NOMO-1 treated with DMSO at 0.1 percent for 48 hours (cell line): Measurements from ENCODE around the gene SEZ6.

ENCODE experiments used
- DNase-seq: peaks from one replicate; lab custom pipeline; 2025; ENCODE audit not compliant: unreplicated experiment; lab: John Stamatoyannopoulos, UW

The SEZ6 gene

DNA sequence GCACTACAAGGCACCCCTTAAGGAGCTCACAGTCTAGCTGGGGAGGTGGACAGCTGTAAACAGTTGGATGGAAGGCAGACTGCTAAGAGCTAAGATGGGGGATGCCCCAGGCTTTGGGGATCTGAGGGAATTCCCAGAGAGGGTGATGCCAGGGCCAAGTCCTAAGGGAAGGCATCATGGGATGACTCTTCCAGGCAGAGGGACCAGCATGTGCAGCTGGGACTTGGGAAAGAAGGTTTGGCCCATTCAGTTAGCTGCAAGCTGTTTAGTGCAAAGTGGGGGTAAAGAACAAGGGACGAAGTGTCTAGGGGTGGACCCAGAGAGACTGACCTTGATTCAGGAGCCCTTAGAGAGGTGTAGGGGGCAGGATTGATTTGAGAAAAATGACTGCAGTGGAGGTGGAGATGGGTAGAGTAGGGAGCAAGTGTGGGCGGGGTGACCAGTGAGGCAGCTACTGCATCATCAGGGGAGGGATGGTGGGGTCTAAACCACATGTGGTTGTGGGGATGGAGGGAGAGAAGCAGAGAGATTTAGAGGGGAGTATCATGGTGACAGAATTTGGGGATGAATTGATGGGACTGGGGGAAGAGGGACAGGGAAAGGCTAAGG lies 27.4 kb downstream of the SEZ6 start:
- no peak for DNase-seq

DNA sequence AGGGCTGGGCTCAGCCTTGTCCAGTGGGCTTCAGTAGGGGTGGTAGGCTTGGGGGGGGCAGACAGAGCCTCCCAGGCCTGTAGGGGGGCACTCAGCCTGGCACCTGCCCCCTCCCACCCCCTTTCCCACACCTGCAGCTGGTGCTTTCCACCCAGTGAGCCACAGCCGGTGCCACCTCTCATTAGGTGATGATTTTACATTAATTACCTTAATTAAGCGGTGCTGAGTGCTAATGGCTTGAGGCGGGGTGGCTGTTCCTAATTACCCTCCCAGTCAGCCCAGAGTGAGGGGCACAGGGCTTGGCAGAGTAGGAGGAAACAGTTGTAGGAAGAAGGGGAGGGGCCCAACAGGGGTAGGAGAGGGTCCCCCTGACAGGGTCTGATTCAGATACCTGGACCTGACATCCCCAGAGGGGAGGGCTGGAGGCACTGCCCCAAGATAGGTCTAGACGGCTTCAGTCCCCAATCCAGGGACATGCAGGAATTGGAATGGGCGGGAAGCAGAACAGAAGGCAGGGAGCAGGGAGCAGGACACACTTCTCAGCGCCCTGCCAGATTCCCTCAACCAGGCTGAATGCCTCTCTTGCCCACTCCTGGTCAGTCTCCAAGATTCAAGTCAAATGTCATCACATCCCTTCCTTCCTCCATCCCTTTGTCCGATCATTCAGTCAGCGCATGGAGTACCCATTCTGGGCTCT lies 28.0 kb downstream of the SEZ6 start:
- DNase-seq: no peak

DNA sequence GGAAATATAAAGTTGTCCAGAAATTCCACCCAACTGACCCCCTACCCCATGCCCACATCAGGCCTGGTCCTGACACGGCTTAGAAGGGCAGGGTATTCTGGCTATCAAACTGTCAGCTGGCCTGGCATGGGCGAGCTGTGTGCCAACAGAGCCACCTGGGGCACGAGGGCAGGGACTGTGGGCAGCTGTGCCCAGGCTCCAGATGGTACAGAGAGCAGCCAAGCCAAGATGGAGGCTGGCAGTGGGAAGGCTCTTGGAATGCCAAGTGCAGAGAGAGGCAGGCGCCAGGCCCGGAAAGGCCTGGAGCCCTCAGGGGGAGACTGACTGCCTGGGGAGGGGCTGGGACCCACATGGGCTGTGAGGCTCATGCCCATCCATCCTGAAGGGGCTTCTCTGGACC lies 30.2 kb downstream of the SEZ6 start:
- no peak for DNase-seq

DNA sequence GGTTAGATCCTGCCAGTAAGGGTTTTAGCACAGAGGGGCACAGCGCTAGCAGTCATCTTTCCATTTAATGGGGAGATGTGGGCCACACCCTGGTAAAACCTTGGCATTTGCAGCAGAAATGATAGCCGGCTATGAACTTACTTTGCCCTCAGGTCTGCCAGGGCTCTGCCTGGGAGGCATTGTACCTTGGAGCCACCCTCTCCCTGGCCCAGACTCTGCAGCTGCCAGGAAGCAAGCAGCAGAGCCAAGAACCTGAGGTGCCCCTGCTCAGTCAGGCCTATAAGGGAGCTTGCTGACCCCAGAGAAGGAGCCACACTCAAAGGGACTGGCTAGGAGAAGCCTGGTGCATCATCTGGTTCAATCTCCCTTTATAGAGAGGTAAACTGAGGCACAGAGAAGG lies 30.8 kb downstream of the SEZ6 start:
- no peak for DNase-seq

DNA sequence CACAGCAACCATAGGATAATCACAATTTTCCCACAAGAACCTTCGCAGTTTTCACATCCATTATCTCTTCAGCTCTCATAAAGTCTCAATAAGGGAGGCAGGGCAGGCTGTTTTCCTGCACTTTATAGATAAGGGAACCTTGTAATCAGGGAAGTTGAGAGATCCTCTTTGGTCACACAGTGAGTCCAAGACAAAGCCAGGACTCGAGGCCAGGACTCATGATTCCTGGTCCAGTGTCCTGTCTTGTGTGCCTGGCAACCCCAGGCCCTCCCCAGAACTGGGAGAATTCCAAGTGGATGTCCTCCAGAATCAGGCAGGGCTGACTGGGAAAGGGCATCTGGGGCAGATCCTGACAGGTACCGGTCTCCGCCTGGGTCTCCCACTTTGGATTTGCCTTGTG lies 31.4 kb downstream of the SEZ6 start:
- DNase-seq: no peak

DNA sequence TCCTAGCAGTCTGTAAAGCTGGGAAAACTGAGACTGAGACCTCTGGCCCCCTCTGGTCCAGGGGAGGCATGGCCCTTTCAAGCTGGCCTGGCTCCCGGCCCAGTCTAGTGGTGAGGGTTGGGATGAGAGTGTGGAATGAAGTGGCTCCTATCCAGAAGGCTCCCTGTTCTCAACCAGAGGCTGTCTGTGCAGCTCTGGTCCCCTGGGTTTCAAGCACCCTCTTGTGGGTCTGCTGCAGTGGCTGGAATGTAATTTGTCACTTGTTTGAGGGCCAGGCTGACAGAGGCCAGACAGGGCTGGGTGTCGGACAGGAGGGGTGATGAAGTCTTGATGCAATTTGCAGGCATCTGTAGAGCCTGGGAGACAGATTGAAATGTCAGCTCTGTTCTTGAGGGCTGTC lies 32.4 kb downstream of the SEZ6 start:
- DNase-seq: no peak

DNA sequence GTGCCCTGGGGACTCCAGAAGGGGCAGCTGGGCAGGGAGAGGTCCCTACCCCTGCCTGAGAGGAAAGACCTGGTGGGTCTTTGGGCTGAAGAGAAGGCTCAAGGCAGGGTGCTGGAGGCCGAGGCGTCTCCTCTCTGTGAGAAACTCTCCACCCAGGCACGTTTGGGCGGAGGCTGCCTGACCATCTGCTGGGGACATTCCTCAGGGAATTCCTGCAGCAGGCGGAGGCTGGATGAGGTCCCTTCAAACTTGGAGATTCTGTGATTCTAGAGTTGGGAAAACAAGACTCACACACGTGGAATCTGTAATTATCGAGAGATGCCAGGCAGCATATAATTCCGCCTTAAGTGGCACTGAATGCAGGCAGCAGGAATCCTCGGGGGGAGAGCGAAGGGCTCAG lies 33.4 kb downstream of the SEZ6 start:
- DNase-seq: no peak

DNA sequence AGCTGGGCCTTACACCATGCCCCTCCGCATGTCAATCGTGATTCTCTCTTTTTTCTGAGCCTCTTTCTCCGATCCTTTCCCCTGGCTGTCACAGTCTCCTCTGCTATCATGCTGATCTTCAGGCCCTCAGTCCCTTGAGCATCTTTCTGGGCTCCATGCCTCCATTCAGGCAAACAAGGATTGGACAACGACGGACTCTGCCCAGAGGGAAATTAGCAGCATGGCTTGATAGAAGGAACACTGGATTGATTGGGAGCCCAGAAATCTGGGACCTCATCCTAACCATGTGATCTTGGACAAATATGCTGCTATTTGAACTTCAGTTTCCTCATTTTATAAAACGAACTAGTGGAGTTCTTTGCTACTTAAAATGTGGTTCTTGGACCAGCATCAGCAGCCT lies 35.0 kb downstream of the SEZ6 start:
- DNase-seq: no peak

DNA sequence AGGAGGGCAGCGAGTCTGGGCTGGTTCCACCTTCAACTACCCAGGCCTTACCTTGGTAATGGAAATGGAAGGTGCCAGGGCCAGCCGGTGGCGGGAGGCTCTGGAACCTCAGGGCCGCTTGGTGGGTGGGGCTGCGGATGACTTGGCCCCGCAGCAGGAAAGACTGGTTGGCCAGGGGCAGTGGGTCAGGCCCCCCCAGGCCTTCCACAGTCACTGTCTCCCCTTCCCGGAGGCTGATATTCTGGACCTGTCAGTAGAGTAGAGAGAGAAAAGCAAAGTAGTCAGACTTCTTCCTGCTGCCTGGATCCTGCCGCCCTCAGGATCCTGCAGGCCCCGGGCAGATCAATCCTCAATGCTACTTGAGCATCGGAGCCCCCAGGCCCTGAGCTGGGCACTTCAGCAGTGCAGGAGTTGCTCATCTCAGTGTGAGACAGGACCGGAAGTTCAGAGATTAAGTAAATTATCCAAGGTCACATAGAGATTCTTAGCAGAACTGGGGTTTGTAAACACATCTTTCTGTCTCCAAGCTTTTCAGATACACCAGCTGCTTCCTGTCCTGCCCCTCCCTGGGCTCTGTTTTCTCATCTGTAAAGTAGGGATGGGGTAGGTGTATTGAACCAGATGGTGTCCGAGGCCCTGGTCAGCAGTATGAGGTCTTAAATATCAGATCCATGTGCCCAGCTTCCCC lies 36.0 kb downstream of the SEZ6 start:
- DNase-seq: no peak

DNA sequence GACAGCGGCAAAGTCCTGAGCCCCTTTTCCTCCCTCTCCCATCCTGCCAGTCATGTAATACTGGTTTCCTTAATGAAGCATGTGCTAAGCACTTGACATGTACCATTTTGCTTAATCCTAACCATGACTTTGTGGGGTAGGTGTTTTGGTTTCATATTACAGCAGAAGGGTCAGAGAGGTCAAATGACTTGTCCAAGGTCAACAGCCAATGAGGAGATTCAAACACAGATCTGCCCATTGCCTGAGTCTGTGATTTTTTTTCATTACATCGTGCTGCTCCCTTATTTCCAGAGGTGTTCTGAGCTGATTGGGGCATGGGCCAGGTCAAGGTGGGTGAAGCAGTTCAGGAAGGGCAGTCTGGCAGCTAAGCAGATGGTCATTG lies 36.9 kb downstream of the SEZ6 start:
- DNase-seq: no peak

DNA sequence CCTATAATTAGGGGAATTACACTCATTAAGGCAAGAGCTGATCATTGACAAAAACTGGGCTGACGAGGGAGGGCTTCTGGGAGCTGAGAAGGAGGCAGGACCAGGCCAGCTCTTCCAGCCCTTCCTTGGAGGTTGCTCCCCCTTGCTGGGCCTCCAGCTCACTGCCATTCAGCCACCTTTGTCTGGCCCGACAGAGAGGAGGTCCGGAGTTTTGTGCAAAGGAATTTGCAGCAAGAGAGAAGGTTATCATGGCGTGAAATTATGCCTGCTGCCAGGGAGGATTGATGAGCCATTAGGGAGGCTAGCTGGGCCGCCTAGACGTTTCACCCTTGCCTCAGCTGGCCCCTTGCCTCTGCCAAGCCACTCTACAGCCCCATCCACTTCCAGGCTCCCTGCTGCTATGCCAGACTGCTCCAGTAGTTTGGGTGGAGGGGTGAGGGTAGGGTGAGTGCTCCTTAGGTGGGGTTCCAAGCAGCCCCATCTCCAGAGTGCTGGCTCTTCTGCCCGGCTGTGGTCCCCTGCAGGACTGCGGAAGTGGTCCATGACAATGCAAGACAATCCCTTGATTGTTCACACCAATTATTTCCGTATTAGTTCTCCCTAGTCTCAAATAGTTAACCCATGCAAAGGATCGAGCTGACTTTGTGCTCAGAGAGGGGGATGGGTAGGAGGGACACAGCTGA lies 37.5 kb downstream of the SEZ6 start:
- DNase-seq: no peak

DNA sequence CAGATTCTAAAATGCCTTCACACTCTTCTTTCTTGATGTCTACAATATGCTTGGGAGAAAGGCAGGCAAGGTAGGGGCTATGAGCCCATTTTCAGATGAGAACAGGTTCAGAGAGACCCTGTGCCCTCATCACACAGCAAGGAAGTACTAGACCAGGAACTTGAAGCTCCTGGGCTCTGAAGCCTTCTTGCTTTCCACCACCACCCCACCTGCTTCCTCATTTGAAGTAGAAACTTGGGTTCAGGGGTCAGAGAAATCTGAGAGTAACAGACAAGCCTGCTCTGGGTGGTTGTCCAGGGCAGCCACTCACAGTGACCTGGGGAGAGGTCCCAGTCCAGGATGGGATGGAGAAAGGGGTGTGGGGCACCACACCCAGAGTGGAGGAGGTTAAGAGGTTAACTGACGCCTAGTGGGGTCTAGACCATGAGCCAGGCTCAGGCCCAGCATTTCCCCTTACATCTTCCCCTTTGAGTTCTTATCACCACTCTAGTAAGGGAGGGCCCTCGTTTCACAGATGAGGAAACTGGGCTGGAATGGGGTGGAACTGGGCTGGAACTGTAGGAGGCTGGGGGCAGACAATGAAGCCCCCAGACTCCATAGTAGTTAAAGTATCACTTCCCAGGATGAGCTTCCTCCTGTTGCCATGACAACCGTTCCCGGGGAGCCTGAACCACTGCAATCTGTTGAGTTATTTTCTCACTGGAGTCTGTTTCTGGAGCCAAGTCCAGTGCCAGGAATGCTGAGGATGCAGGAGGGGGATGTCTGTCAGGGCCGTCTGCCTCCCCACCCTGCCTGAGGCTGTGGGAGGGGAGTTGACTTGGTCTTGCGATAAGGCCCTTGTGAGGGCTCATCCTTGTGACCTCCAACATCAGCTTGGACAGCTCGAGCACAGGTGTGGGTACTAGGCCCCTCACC lies 38.4 kb downstream of the SEZ6 start:
- DNase-seq: peak; percentile 68

DNA sequence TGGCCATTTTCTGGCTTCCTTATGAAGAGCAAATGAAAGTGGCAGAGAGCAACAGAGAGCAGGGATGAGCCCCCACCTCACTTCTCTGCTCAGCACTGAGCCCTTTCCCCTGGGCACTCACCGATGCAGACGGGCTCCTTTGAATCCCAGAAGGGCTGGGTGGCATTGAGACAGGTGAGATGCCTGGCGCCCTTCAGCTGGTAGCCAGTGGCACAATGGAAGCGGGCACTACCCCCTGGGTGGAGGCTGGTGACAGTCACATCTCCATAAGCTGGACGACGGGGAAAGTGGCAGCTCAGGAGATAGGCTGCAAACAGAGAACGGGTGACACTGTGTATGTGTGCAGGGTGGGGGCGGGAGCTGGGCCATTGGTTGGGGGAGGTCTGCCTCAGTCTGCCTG lies 42.0 kb downstream of the SEZ6 start:
- no peak for DNase-seq

DNA sequence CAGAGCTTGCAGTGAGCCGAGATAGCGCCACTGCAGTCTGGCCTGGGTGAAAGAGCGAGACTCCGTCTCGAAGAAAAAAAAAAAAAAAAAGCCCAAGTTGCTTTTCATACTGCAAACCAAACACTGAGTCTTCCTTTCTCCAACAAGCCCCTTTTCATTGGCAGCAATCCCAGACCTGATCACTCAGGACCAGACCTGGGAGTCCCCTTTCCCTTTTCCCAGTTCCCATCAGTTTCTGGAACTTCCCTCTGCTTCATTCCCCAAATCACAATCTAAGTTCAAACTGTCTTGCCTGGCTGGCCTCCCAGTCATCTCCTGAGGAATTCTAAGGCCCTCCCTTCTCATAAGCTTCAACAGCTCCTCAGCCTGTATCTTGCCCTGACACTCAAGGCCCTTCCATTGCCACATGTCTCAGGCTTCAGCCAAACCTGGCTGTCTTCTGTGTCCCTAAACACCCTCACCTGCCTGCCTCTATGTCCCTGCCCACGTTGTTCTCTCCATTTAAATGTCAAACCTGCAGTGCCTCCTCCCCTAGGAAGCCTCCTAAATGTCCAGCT lies 42.7 kb downstream of the SEZ6 start:
- no peak for DNase-seq

DNA sequence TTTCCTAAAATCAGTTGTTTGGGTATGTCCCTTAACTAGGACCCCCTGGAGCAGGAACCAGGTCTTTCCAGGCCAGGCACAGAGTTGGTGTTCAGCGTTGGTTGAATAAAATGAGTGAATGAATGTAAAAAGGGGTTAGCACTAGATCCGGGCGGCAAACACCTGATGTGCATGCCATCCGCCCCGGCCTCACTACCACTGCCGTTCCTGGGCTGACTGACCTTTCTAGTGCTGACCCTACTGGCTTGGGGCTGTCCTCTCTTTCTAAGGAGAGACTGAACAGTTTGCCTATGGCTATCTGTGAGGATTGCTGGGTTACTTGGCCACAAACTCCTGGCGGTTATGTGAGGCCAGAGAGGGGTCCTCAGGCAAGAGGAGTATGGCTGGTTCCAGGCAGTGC lies 44.4 kb downstream of the SEZ6 start:
- no peak for DNase-seq

DNA sequence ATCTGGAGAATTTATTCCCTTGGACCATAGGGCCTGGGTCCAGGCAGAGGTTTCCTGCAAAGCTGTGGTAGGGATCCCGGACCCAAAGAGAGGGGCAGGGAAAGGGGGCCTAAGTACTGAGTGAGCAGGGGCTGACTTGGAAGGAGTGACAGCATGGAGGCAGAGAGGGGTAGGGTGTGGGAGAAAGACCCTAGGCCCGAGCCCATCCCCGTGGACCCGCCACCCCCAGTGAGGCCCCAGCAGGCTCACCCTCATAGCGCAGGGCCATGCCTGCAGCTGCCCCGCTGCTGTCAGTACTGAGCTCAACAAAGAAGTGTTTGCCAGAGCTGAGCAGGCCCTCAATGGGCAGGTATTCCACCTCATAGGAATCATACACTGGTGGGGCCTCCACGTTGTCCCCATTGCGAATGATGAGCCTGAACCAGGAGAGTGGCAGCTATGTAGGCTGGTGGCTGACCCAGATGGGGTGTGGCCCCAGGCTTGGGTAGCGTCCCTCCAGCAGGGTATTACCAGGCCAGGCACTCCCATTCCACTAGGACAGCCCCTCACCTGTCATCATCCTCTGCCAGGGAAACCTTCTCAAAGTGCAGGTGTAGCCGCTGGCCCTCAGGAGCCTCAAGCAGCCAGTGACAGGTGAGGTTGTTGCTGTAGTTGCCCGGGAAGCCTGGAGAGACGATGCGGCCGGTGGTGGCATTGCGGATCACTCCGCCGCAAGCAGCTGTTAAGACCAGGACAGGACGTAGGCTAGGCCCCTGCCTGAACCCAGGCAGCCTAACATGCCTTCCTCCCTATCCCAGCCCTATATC lies 45.4 kb downstream of the SEZ6 start:
- no peak for DNase-seq

DNA sequence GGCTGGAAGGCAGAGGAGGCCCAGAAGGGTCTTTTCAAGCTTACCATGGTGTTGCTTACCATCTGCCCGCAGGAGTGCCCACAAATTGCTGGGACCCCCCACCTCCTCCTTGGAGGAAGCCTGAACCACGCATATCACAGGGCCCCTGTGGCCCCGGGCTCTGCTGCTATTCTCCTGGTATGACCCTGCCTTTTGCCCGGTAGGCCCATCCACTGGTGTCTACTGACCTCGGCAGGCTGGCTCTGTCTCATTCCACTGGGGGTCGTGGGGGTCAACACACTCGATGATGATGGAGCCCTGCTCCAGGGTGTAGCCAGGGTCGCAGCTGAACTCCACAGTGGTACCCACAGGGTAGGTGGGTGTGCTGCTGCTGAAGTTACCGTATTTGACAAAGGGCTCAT lies 46.4 kb downstream of the SEZ6 start:
- DNase-seq: no peak

DNA sequence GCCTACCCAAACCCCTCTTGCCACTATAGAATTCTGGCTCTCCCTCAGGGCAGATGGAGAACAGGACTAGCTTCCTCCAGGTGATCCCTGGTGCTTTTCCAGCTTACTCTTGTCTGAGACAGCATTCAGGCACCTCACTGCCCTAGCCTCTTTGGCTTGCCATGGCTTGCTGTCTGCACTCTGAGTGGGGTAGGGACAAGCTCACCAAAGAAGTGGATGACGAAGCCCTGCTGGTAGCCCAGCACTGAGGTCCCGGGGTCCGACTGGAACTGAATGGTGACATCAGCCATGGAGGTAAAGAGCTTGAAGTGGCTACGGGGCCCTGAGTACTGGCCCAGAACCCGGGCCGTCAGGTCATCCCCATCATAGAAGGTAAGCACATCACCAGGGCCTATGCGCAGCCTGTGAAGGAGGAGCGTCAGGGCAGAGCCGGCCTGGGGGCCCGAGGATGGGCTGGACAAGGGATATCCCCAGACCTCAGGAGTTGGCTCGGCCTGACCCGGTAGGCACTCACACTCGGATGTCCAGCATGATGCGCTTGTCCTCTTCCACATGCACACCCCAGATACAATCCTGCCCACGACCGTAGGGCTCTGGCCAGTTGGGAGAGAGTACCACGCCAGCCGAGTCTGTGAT lies 46.9 kb downstream of the SEZ6 start:
- DNase-seq: no peak

DNA sequence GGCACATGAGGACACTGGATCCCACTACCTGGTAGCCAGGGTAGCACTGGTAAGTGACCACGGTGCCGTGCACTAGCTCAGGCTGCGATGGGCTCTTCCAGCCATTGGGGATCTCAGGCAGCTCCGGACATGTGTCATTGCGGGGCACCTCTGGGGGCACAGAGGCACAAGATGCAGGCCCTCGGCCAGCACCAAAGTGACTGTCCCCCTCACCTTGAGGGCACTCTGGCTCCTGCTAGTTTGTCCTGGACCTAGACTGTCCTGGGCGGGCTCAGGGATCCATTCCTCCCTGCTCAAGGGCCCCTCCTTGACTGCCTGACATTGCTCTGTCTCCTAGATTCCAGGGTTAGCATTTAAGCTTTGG lies 47.9 kb downstream of the SEZ6 start:
- DNase-seq: no peak
